ENCODE results near the gene SCN4B.

Gene SCN4B

GRCh38 chr11:118164885-118165284, 12.3 kb upstream of the SCN4B start:
- no peak overlapping the region for H3K4me3 ChIP-seq (ENCODE audit: insufficient read depth, low read depth, low read length, poor library complexity, severe bottlenecking)
- no peaks in the 10 kb centered on the region for H3K27me3 ChIP-seq (replicated peaks; ENCODE audit: control insufficient read depth, insufficient read depth, low read length, poor library complexity, severe bottlenecking)
- DNase-seq, result no peak

GRCh38 chr11:118163494-118163893, 10.9 kb upstream of the SCN4B start:
- no peak overlapping the region for H3K27ac ChIP-seq (ENCODE audit: insufficient read depth, low read length, poor library complexity, severe bottlenecking)
- no peak for DNase-seq
- H3K36me3 ChIP-seq (ENCODE audit: control insufficient read depth, insufficient read depth, low read length), result no peaks in the 10 kb centered on the region
- H3K9me3 ChIP-seq (ENCODE audit: control insufficient read depth, low read length), result no peaks in the 10 kb centered on the region
- no peaks in the 10 kb centered on the region for H3K27me3 ChIP-seq (replicated peaks; ENCODE audit: control insufficient read depth, insufficient read depth, low read length, poor library complexity, severe bottlenecking)
- no peak overlapping the region for H3K4me3 ChIP-seq (ENCODE audit: insufficient read depth, low read depth, low read length, poor library complexity, severe bottlenecking)
- no peaks in the 10 kb centered on the region for H3K4me1 ChIP-seq (ENCODE audit: control insufficient read depth, insufficient read depth, low read length, poor library complexity, severe bottlenecking)

More at GRCh38 chr11:118164885-118165284, 12.3 kb upstream of the SCN4B start:
- Histone ChIP-seq H3K27ac (ENCODE audit: insufficient read depth, low read length, poor library complexity, severe bottlenecking) (no peak overlapping the region), H3K4me1 (ENCODE audit: control insufficient read depth, insufficient read depth, low read length, poor library complexity, severe bottlenecking) (no peaks in the 10 kb centered on the region), H3K9me3 (ENCODE audit: control insufficient read depth, low read length) (no peaks in the 10 kb centered on the region), H3K36me3 (ENCODE audit: control insufficient read depth, insufficient read depth, low read length) (no peaks in the 10 kb centered on the region)

- Histone ChIP-seq H3K27me3 (replicated peaks; ENCODE audit: control insufficient read depth, insufficient read depth, low read length, poor library complexity, severe bottlenecking) (no peaks in the 10 kb centered on the region), H3K9me3 (ENCODE audit: control insufficient read depth, low read length) (no peaks in the 10 kb centered on the region), H3K4me1 (ENCODE audit: control insufficient read depth, insufficient read depth, low read length, poor library complexity, severe bottlenecking) (no peaks in the 10 kb centered on the region), H3K4me3 (ENCODE audit: insufficient read depth, low read depth, low read length, poor library complexity, severe bottlenecking) (no peak overlapping the region), H3K27ac (ENCODE audit: insufficient read depth, low read length, poor library complexity, severe bottlenecking) (no peak overlapping the region), H3K36me3 (ENCODE audit: control insufficient read depth, insufficient read depth, low read length) (no peaks in the 10 kb centered on the region)
- no peak for DNase-seq
Measured at GRCh38 chr11:118162846-118163245, 10.2 kb upstream of the SCN4B start.

GRCh38 chr11:118161786-118162185, 9.2 kb upstream of the SCN4B start:
- DNase-seq, result no peak
- H3K36me3 ChIP-seq (ENCODE audit: control insufficient read depth, insufficient read depth, low read length), result no peaks in the 10 kb centered on the region
- peaks cover 4% of the 10 kb centered on the region for H3K27me3 ChIP-seq (replicated peaks; ENCODE audit: control insufficient read depth, insufficient read depth, low read length, poor library complexity, severe bottlenecking)
- H3K9me3 ChIP-seq (ENCODE audit: control insufficient read depth, low read length), result no peaks in the 10 kb centered on the region
- H3K27ac ChIP-seq (ENCODE audit: insufficient read depth, low read length, poor library complexity, severe bottlenecking), result no peak overlapping the region
- H3K4me1 ChIP-seq (ENCODE audit: control insufficient read depth, insufficient read depth, low read length, poor library complexity, severe bottlenecking), result no peaks in the 10 kb centered on the region
- no peak overlapping the region for H3K4me3 ChIP-seq (ENCODE audit: insufficient read depth, low read depth, low read length, poor library complexity, severe bottlenecking)

GRCh38 chr11:118157186-118157895, 4.7 kb upstream of the SCN4B start:
- H3K27ac ChIP-seq (ENCODE audit: insufficient read depth, low read length, poor library complexity, severe bottlenecking), result no peak overlapping the region
- H3K4me1 ChIP-seq (ENCODE audit: control insufficient read depth, insufficient read depth, low read length, poor library complexity, severe bottlenecking), result peaks cover 15% of the 10 kb centered on the region
- no peak for DNase-seq
- no peaks in the 10 kb centered on the region for H3K9me3 ChIP-seq (ENCODE audit: control insufficient read depth, low read length)
- H3K27me3 ChIP-seq (replicated peaks; ENCODE audit: control insufficient read depth, insufficient read depth, low read length, poor library complexity, severe bottlenecking), result peaks cover 31% of the 10 kb centered on the region
- no peaks in the 10 kb centered on the region for H3K36me3 ChIP-seq (ENCODE audit: control insufficient read depth, insufficient read depth, low read length)
- H3K4me3 ChIP-seq (ENCODE audit: insufficient read depth, low read depth, low read length, poor library complexity, severe bottlenecking), result no peak overlapping the region

- DNase-seq, result no peak
- Histone ChIP-seq H3K27ac (ENCODE audit: insufficient read depth, low read length, poor library complexity, severe bottlenecking) (no peak overlapping the region), H3K4me3 (ENCODE audit: insufficient read depth, low read depth, low read length, poor library complexity, severe bottlenecking) (no peak overlapping the region), H3K36me3 (ENCODE audit: control insufficient read depth, insufficient read depth, low read length) (no peaks in the 10 kb centered on the region), H3K9me3 (ENCODE audit: control insufficient read depth, low read length) (no peaks in the 10 kb centered on the region), H3K27me3 (replicated peaks; ENCODE audit: control insufficient read depth, insufficient read depth, low read length, poor library complexity, severe bottlenecking) (peaks cover 38% of the 10 kb centered on the region), H3K4me1 (ENCODE audit: control insufficient read depth, insufficient read depth, low read length, poor library complexity, severe bottlenecking) (peaks cover 16% of the 10 kb centered on the region)
Measured at GRCh38 chr11:118156531-118157185, 4.0 kb upstream of the SCN4B start.

- H3K9me3 ChIP-seq (ENCODE audit: control insufficient read depth, low read length), result no peaks in the 10 kb centered on the region
- no peak overlapping the region for H3K4me3 ChIP-seq (ENCODE audit: insufficient read depth, low read depth, low read length, poor library complexity, severe bottlenecking)
- DNase-seq, result no peak
- H3K36me3 ChIP-seq (ENCODE audit: control insufficient read depth, insufficient read depth, low read length), result no peaks in the 10 kb centered on the region
- no peak overlapping the region for H3K27ac ChIP-seq (ENCODE audit: insufficient read depth, low read length, poor library complexity, severe bottlenecking)
- peaks cover 40% of the 10 kb centered on the region for H3K27me3 ChIP-seq (replicated peaks; ENCODE audit: control insufficient read depth, insufficient read depth, low read length, poor library complexity, severe bottlenecking)
- peaks cover 16% of the 10 kb centered on the region for H3K4me1 ChIP-seq (ENCODE audit: control insufficient read depth, insufficient read depth, low read length, poor library complexity, severe bottlenecking)
Measured at GRCh38 chr11:118155776-118156530, 3.3 kb upstream of the SCN4B start.

- H3K9me3 ChIP-seq (ENCODE audit: control insufficient read depth, low read length), result no peaks in the 10 kb centered on the region
- no peak overlapping the region for H3K27ac ChIP-seq (ENCODE audit: insufficient read depth, low read length, poor library complexity, severe bottlenecking)
- no peaks in the 10 kb centered on the region for H3K36me3 ChIP-seq (ENCODE audit: control insufficient read depth, insufficient read depth, low read length)
- H3K4me1 ChIP-seq (ENCODE audit: control insufficient read depth, insufficient read depth, low read length, poor library complexity, severe bottlenecking), result peaks cover 16% of the 10 kb centered on the region
- DNase-seq, result no peak
- peaks cover 40% of the 10 kb centered on the region for H3K27me3 ChIP-seq (replicated peaks; ENCODE audit: control insufficient read depth, insufficient read depth, low read length, poor library complexity, severe bottlenecking)
- no peak overlapping the region for H3K4me3 ChIP-seq (ENCODE audit: insufficient read depth, low read depth, low read length, poor library complexity, severe bottlenecking)
Measured at GRCh38 chr11:118154641-118155040, 2.0 kb upstream of the SCN4B start.

GRCh38 chr11:118153976-118154375, 1.4 kb upstream of the SCN4B start:
- DNase-seq, result no peak
- Histone ChIP-seq H3K27ac (ENCODE audit: insufficient read depth, low read length, poor library complexity, severe bottlenecking) (no peak overlapping the region), H3K27me3 (replicated peaks; ENCODE audit: control insufficient read depth, insufficient read depth, low read length, poor library complexity, severe bottlenecking) (peaks cover 40% of the 10 kb centered on the region), H3K36me3 (ENCODE audit: control insufficient read depth, insufficient read depth, low read length) (no peaks in the 10 kb centered on the region), H3K4me1 (ENCODE audit: control insufficient read depth, insufficient read depth, low read length, poor library complexity, severe bottlenecking) (peaks cover 16% of the 10 kb centered on the region), H3K4me3 (ENCODE audit: insufficient read depth, low read depth, low read length, poor library complexity, severe bottlenecking) (no peak overlapping the region), H3K9me3 (ENCODE audit: control insufficient read depth, low read length) (no peaks in the 10 kb centered on the region)

- H3K27ac ChIP-seq (ENCODE audit: insufficient read depth, low read length, poor library complexity, severe bottlenecking), result no peak overlapping the region
- no peak overlapping the region for H3K4me3 ChIP-seq (ENCODE audit: insufficient read depth, low read depth, low read length, poor library complexity, severe bottlenecking)
- DNase-seq, result no peak
- peaks cover 16% of the 10 kb centered on the region for H3K4me1 ChIP-seq (ENCODE audit: control insufficient read depth, insufficient read depth, low read length, poor library complexity, severe bottlenecking)
- H3K27me3 ChIP-seq (replicated peaks; ENCODE audit: control insufficient read depth, insufficient read depth, low read length, poor library complexity, severe bottlenecking), result peaks cover 40% of the 10 kb centered on the region
- no peaks in the 10 kb centered on the region for H3K9me3 ChIP-seq (ENCODE audit: control insufficient read depth, low read length)
- H3K36me3 ChIP-seq (ENCODE audit: control insufficient read depth, insufficient read depth, low read length), result no peaks in the 10 kb centered on the region
Measured at GRCh38 chr11:118153516-118153915, 893 bp upstream of the SCN4B start.
